Retina (tissue), 1 donor: ENCODE results near the gene GPR158.

Experiments used
- DNase-seq: peaks from one replicate; pipeline ENCODE4 v3.0.0-alpha.2; 2016

Gene GPR158

DNA sequence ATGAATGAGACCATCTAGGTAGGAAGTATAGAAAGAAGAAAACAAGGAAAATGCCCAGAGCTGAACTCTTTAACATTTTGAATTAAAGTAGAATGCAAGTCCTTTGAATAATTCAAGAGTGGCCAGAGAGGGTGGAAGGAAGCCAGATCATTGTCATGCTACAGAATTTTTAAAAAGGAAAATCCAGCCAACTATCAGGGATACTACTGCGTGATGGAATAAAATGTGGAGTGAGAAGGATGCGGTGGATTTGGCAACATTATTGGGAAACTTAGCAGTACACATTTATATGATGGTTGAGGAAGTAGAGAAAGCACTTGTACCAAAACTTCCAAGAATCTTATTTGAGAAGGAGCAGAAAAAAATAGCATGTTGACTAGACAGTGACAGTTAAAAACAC, 261.6 kb downstream of the GPR158 start:
- DNase-seq = no peak

DNA sequence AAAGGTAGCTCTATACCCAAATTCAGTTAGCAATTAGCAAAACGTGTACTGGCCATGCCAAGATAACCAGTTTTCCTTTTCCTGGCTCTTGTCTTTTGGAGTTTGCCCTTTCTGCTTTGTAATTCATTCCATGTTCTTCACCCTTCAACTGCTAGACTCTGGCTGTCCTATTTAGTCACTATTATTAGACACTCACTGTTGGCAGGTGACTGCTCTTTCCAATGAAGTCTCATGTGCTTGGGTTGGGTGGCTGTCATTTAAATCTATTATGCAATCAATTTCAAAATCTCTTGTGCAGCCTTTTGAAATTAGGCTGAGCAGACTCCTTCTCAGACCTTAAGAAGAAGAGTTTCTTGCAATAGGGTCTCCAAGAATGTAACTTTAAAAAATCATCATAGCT, 266.5 kb downstream of the GPR158 start:
- DNase-seq = no peak

DNA sequence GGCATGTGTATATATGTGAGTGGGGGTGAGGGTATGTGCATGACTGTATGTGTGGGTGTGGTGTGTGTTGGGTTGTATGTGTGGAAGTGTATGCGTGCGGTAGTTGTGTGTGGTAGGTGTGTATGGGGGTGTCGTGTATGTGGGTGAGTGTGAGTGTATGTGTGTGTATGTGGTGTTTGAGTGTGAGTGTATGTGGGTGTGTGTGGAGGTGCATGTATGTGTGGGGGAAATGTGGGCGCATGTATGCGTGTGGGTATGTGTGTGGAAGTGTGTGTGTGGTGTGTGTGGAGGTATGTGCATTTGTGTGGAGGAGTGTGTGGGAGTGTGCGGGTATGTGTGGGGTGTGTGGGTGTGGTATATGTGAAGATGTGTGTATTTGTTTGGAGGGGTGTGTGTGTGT, 269.5 kb downstream of the GPR158 start:
- DNase-seq = no peak

DNA sequence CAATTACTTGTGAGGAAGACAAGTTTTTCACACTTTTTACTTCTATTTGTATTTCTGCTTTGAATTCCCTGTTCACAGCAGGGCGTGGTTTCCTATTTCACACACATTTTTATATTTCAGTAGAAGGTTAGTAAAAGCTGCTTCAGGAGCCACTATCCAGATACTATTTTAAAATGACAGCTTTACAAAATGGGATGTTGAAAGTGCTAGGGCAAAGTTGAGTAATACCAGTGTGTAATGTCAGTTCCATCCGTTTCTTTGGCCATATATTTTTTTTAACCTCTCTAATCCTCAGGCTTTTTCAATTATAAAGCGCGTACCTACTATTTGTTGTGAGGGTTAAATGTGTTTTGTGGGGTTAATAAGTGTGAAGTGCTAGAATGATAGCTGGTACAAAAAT, 276.6 kb downstream of the GPR158 start:
- DNase-seq = no peak

DNA sequence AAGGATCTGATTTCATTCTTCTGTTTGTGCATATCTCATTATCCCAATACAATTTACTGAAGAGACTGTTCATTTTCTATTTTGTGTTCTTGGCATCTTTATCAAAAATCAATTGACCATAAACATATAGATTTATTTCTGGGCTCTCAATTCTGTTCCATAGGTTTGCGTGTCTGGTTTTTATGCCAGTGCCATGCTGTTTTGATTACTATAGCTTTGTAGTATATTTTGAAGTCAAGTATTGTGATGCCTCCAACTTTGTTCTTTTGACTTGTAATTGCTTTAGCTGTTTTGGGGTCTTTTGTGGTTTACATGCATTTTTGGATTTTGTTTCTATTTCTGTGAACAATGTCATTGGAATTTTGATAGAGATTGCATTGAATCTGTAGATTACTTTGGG, 278.8 kb downstream of the GPR158 start:
- DNase-seq = no peak

DNA sequence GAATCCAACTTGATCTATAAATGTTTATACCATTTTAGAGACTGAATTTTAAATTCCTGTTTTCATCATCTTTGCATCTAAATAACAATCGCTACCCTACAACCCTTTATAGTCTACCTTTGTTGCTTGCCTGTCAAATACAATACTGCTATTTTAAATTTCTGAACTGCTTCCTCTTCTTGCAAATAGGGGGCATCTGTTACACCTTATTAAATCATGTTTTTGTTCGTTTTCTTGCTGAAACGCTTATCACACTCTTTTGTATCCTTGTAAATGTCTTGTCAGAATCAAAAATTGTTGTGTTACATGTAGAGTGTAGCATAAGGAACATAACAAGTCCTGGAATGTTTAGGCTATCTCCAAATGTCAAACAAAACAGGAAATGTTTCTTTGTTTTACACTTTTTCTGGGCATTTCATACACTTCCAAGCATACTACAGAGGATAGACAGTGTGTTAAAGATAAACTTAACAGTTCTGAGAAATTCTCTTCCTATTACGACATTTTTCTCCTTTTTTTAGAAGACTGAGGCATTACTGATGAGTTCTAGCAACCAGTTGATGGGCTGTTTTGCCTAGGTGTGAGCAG, 281.3 kb downstream of the GPR158 start:
- no peak for DNase-seq

DNA sequence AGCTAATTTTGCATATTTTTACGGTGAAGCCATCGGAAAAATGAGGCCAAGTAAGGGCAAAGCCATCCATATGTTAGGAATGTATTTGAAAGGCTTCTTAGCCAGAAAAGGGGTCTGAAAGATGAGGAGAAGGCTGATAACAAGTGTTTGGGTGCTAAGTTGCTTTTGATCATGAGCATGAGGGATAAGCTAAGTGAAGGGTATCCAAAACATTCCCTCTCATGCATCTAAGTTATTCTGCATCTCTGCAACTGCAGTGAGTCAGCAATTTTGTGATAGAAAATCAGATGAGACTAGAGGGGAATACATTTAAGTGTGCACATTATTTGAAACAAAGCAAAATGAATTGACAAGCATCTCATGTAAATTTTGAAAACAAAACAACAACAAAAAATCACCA, 282.8 kb downstream of the GPR158 start:
- DNase-seq = no peak

DNA sequence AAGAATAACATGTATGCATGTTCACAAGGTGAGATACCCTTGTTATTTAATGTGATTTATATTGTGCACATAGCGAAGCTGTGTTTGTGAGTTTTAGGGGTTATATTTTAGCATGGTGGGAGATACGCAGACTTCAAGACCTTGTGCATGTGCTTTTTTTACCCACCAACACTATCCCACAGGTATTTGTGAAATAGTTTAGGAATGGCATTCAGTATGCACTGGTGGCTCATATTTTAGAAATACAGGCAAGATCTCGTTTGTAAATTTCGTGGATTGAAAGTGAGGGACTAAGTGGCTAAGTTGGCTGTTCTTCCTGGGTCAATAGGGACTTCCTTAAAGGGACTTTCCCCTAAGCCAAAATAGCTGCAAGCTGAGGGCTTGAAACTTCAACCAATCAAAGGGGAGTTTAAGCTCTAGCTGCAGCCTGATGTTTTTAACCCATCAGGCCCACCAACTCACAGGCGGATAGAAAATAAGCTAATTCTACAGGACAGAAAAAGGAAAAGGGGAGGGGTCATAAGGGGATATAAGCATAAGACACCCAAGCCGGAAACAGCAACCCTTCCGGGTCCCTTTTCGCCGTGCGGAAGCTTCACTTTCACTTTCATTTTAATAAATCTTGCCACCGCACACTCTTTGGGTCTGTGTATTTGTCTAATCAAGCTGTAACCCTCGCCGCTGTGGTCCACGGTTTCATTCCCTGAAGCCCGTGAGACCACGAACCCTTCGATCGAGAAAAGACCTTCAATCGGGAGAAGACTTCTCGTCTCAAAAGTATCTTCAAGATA, 291.0 kb downstream of the GPR158 start:
- no peak for DNase-seq

DNA sequence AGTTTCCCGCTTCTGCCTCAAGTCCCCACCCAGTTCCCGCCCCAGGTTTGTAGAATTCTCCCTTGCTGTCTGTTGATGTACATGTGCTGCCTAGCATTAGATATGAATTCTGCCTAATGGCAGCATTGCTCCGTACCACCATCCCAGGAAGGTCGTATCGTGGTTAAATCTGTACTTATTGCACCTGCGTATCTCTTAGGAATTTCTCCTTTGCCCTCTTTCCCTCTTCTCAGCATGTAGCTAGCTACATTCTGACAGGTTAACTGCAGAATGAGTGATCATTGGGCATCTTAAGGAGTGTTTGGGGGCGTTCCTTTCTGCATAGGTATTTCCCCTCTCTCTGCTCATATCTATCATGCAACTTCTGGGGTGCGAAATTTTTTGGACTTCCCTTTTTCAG, 293.1 kb downstream of the GPR158 start:
- DNase-seq = no peak

DNA sequence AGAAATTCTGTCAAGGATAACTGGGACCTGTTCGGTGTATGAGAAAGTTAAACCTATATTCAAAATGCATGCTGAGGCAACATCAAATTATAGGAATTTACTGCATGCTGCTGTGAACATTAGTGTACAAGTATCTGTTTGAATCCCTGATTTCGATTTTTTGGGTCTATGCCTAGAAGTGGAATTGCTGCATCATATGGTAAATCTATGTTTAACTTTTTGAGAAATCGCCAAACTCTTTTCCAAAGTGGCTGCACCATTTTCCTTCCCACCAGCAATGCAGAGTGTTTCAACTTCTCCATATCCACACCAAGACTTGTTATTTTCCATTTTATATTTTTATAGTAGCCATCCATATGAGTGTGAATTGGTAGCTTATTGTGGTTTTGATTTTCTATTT, 306.7 kb downstream of the GPR158 start:
- no peak for DNase-seq

DNA sequence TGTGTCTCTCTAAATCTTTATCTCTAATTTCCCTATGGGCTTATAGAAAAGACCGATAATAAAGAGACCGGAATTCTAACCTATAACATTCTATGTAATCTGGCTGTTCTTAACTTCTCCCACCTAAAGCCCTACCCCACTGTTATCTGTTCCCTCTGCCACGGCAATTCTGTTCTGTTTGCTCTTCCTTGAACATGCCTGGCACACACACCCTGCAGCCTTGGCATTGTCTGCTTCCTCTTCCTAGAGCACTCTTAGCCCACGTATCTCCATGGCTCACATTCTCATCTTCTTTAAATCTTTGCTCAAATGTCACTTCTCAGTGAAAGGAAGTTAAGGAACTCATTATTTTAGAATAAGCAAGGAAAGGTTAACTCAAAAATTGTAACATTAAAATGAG, 309.2 kb downstream of the GPR158 start:
- DNase-seq = no peak

DNA sequence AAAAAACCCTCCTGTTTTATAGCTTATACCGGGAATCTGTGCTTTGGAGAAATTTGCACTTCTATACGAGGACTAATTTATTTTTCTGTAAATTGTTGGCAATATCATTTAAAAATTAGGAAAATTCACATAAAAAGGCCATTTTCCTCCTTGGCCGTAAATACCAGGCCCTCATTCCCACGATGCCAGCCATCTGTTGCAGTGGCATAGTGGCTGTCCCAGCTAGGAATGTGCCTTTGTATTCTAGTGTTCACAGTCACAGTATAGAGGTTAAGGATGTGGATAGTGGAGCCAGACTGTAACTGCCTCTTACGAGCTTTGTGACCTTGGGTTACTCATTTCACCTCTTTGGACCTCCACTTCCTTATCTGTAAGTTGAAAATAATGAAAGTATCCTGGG, 312.5 kb downstream of the GPR158 start:
- DNase-seq = no peak

DNA sequence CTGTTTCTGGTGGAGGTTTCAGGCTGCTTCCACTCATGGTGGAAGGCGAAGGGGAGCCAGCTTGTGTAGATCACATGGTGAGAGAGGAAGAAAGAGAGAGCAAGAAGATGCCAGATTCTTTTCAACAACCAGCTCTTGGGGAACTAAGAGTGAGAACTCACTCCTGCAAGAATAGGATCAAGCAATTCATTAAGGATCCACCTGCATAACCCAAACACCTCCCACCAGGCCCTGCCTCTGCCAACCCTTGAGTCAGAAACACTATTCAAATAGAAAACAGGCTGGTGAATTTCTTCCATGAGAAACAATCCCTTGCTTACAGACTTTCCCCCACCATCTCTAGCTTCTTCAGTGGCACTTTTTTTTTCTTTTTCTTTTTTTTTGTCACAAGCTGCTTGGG, 317.2 kb downstream of the GPR158 start:
- no peak for DNase-seq

DNA sequence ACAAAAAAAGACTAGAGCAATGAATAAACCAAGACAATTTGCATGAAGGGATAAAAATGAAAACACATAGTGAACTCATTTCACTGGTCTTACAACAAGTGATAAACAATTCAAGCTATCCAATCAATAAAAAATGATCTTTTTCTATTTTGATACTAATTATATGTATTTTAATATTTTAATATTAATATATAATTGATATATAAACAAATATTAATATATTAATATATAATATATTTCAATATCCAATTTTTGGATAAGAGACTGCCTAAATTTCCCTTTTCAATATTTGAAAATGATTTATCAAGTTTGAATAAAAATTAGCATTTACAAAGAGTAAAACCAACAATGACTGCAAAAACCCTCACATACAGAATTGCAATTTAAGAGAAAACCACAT, 317.9 kb downstream of the GPR158 start:
- DNase-seq = no peak

DNA sequence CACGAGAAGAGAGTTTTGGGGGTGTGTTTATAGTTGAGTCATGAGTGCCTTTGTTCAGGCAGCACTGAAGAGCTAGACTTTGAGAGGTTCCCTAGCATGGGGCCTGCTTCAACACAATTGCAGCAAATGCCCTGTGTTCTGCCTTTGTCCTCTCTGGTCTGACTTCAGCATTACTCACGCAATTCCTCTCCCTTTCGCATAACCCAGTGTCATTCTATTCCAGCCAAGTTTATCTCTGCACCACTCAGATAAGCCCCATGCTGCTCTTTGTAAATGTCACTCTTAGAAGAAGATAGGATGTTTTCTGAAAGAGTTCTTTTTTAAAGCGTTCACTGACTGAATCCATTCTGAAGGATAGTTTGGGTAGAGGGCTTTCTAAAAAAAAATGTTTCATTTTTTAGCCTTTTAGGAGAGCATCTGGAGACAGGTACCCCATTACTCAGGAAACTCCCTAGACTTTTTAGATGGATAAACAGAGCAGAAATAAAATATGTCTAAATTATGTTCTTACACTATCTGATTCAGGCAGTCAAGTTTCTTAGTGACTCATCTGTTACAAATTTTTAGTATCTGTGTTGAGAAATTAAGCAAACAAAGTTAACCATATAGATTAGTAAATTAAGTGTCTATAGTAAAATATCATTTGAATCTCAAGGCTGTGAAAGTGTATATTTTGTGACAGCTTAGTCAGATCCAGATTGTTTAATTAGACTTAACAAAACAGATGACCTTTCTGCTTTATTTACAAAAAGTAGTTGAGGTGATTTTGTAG, 318.5 kb downstream of the GPR158 start:
- DNase-seq = peak; percentile 25

DNA sequence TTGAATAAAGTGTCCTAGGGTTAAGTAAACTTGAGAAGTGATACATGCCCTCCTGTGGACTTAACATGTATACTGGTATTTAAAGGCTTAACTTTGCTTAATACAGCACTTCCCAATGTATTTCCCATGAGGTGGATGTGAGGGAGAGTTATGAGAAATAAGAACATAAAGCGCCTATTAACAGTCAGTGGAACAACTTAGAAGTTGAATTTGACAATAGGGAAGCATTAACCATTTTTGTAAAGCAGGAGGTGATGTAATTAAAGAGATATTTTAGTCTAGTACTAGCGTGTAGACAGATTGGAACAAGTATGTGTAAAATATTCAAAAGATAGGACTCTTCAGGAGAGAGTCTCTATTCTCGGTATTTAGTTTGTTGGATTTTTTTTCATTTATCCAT, 322.4 kb downstream of the GPR158 start:
- DNase-seq = no peak

DNA sequence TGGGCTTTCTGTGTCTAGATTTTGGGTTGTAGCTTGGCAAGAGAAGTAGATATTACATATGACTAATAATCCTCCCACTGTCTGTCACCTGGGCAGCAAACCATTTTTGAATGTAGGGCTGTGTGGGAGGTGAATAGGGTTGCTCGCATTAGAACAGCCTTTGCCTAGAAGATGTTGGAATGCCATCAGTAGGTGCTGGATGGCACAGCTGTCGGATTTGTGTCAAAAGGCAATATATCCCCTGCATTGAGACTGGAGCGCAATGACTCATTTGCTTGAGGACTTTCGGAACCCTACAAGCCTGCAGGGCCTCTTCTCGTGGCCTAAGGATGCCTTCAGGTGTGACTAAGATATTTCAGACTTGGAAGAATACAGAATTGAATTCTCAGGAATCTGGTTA, 323.8 kb downstream of the GPR158 start:
- no peak for DNase-seq

DNA sequence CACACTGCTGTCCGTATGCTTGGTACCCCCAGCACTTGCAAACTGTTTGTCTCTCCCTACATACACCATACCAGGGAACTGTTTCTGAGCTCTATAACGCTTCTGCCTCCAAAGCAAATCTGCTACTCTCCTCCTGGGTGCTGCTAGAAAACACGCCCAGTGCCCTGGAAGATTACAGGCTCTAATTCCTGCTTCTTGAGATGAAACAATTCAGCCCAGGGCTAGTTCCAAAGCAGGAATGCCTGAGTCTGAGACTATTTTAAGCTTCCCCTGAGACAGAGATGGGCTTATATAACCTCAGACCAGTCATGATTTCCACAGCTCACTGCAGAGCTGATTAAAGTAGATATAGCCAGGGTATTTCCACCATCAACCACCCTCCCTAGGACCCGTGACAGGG, 327.1 kb downstream of the GPR158 start:
- DNase-seq = no peak

DNA sequence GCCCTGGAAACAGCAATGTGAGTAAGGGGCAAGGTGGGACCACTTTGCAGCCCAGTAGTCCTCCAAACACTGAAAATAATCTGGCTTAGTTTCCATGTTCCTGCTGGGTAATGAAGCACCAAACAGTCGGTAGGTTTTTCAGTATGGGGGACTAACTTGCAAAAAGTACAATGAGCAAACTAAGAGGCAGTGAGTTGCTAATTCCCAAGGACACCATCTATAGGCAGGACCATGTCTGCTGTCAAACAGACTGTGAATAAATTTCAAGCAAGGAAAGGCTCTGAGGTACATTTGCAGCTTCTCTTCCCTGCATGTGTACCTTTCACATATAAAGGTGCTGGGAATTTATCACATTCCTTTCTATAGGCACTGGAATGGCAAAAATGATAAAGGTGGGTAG, 327.7 kb downstream of the GPR158 start:
- no peak for DNase-seq

DNA sequence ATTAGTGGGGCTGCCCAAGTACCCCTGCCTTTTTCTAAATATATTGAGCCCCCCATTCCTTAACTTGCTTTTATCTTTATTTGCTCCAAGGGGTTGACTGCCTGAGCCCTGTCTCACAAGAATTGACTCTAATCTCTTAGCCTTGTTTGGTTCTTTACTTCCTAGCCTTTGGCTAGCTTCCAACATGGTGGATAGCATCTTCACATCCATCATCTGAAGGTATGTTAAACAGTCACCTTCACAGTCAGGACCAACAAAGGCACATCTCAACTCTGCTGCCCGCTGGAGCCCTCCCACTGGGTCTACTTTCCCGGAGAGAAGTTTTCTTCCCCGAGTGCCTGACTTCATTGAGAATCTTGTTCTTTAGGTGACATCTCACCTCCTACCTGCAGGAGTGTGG, 329.5 kb downstream of the GPR158 start:
- DNase-seq = no peak

DNA sequence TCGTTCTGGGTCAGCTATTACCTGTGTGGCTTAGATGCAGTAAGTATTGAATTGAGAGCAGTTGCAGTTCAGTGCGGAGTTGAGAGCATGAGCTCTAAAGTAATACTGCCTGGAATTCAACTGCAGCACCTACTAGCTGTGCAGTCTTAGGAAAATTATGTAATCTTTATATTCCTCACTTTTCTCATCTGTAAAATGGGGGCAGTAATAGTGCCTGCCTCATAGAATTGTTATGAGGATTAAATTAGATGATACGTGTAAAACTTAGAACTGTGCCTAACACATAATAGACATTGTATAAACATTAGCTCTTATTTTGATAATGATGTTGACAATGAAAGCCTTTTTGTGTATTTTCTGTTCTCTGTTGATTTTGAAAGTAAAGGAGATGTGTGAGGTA, 330.0 kb downstream of the GPR158 start:
- no peak for DNase-seq

DNA sequence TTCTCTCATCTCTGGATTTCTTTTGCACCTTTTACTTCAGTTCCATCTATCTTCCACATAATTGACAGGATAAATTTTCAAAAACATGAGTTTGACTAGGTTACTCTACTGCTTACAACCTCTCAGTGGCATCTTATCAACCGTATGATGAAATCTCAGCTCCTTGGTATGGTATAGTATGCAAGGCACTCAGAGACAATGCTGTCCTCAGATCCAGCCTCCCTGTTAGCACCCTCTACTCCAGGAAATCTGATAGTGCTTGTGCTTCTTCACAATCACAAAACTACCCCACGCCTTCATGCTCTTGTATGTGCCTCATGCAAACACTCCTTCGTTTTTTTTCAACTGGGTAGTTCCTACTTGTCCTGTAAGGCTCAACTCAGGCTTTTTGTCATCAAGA, 330.7 kb downstream of the GPR158 start:
- no peak for DNase-seq

DNA sequence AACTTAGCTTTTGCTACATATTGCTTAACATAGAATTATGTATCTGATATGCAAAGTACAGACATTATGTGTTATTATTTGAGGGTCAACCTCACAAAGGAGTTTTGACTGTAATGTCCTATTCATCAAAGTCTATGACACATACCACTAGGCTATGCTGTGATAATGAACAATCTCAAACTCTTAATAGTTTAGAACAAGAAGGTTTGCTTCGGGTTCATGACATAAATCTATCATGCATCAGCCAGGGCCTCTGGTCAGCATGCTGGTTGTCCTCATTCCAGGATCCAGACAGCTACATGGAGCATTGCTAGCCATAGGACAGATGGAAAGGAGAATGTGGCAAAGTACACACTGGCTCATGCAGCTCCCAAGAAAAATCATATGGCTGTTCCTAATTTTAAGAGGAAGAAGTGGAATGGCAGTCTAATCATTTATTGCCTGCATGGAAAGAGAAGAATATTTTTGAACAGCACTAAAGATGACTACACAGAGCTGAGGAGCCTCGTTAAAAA, 332.1 kb downstream of the GPR158 start:
- no peak for DNase-seq
